Astrocyte (in vitro differentiated cells and primary cell): Measurements from ENCODE around the gene CDCP1.

Experiments
- CTCF ChIP-seq: IDR thresholded peaks from 2 replicates; pipeline ENCODE4 v1.5.1; 2011; ENCODE audit warnings: low read depth, mild to moderate bottlenecking, inconsistent platforms, low read length, moderate library complexity; ENCODE audit not compliant: insufficient read depth
- EZH2 ChIP-seq: IDR thresholded peaks from 2 replicates; pipeline ENCODE4 v1.6.1; 2012; ENCODE audit warnings: mild to moderate bottlenecking, low read length, inconsistent platforms; ENCODE audit not compliant: insufficient read depth

- TF ChIP-seq CTCF: no peak
- no peak for TF ChIP-seq EZH2
Measured at GRCh38 chr3:45080824-45081223, 65.4 kb downstream of the CDCP1 start.
